DND-41 (cell line): ENCODE measurements around the gene CHD6.

Source experiments
- ATAC-seq: fragments of 200-7000 bp; cut with Tn5 transposase; 3 replicates; pipeline ENCODE4 v1.9.1; 2021; ENCODE audit warnings: low read depth; ENCODE audit not compliant: insufficient read depth
- DNase-seq: peaks from one replicate; pipeline ENCODE4 v3.0.0-alpha.2; 2020
- H2AFZ ChIP-seq: 2 replicates; pipeline ENCODE4 v1.6.0; 2012; ENCODE audit warnings: low read depth, low read length
- H3K27ac ChIP-seq: 2 replicates; pipeline ENCODE4 v1.5.1; 2012; ENCODE audit warnings: low read length, inconsistent platforms
- H3K27me3 ChIP-seq: fragments of 200-600 bp; sonication (generic); 2 replicates; pipeline ENCODE4 v1.6.0; 2012; ENCODE audit warnings: low read length, mild to moderate bottlenecking, inconsistent platforms; ENCODE audit not compliant: insufficient read depth, poor library complexity
- H3K36me3 ChIP-seq: 2 replicates; pipeline ENCODE4 v1.5.1; 2012; ENCODE audit warnings: low read length, inconsistent platforms; ENCODE audit not compliant: insufficient read depth
- H3K4me1 ChIP-seq: 2 replicates; pipeline ENCODE4 v1.5.1; 2012; ENCODE audit warnings: mild to moderate bottlenecking, low read length; ENCODE audit not compliant: insufficient read depth
- H3K4me2 ChIP-seq: 2 replicates; pipeline ENCODE4 v1.6.0; 2012; ENCODE audit warnings: mild to moderate bottlenecking, moderate library complexity, low read length, inconsistent platforms; ENCODE audit not compliant: insufficient read depth
- H3K4me3 ChIP-seq, 2 experiments: fragments of 200-600 bp in 1 of 2; shearing (Covaris generic) in 1 of 2; 2 replicates each; pipeline ENCODE4 v1.5.1; 2012 to 2016; ENCODE audit warnings: inconsistent platforms in 2 of 2, low read length in 2 of 2, mild to moderate bottlenecking in 2 of 2, low read depth in 1 of 2, moderate library complexity in 1 of 2
- H3K79me2 ChIP-seq: 2 replicates; pipeline ENCODE4 v1.6.0; 2012; ENCODE audit warnings: low read length, inconsistent platforms; ENCODE audit not compliant: insufficient read depth
- H3K9ac ChIP-seq: 2 replicates; pipeline ENCODE4 v1.6.0; 2012; ENCODE audit warnings: low read depth, mild to moderate bottlenecking, inconsistent platforms, low read length, moderate library complexity
- H3K9me3 ChIP-seq: 2 replicates; pipeline ENCODE4 v1.5.1; 2012; ENCODE audit warnings: low read length, moderate library complexity, mild to moderate bottlenecking, inconsistent platforms; ENCODE audit not compliant: insufficient read depth, severe bottlenecking
- H4K20me1 ChIP-seq: 2 replicates; pipeline ENCODE4 v1.6.0; 2012; ENCODE audit warnings: low read length; ENCODE audit not compliant: insufficient read depth
- EZH2 ChIP-seq: IDR thresholded peaks from 3 replicates; pipeline ENCODE4 v1.6.1; 2012; ENCODE audit warnings: borderline replicate concordance, low read depth, mild to moderate bottlenecking, moderate library complexity, low read length, inconsistent platforms; ENCODE audit not compliant: severe bottlenecking
- TF ChIP-seq, protein P1 (sequence below): IDR thresholded peaks from 2 replicates; pipeline ENCODE4 v1.5.1; 2012; ENCODE audit warnings: borderline replicate concordance, low read length, moderate library complexity, mild to moderate bottlenecking; ENCODE audit not compliant: poor library complexity, severe bottlenecking; ENCODE audit errors: extremely low read depth

The CHD6 gene

GRCh38 chr20:41551011-41551705 lies 67.0 kb downstream of the CHD6 start:
- H3K27ac ChIP-seq: no peak overlapping the region
- H3K4me2 ChIP-seq: no peak overlapping the region
- peaks cover 57% of the 10 kb centered on the region for H3K79me2 ChIP-seq
- no peak overlapping the region for H2AFZ ChIP-seq
- no peaks in the 10 kb centered on the region for H3K27me3 ChIP-seq
- ATAC-seq (no peak), DNase-seq (no peak)
- no peak for TF ChIP-seq EZH2
- TF ChIP-seq, protein P1, sequence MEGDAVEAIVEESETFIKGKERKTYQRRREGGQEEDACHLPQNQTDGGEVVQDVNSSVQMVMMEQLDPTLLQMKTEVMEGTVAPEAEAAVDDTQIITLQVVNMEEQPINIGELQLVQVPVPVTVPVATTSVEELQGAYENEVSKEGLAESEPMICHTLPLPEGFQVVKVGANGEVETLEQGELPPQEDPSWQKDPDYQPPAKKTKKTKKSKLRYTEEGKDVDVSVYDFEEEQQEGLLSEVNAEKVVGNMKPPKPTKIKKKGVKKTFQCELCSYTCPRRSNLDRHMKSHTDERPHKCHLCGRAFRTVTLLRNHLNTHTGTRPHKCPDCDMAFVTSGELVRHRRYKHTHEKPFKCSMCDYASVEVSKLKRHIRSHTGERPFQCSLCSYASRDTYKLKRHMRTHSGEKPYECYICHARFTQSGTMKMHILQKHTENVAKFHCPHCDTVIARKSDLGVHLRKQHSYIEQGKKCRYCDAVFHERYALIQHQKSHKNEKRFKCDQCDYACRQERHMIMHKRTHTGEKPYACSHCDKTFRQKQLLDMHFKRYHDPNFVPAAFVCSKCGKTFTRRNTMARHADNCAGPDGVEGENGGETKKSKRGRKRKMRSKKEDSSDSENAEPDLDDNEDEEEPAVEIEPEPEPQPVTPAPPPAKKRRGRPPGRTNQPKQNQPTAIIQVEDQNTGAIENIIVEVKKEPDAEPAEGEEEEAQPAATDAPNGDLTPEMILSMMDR: no peak
- no peak overlapping the region for H3K9ac ChIP-seq
- H3K4me1 ChIP-seq: no peaks in the 10 kb centered on the region
- H3K4me3 ChIP-seq: no peak overlapping the region
- peaks cover 17% of the 10 kb centered on the region for H3K36me3 ChIP-seq
- H3K9me3 ChIP-seq: peaks cover 6% of the 10 kb centered on the region
- peaks cover 13% of the 10 kb centered on the region; the same call in 1 of the 2 replicates for H4K20me1 ChIP-seq

GRCh38 chr20:41547221-41547620 lies 71.0 kb downstream of the CHD6 start:
- Histone ChIP-seq H3K79me2 (peaks cover 71% of the 10 kb centered on the region), H3K9me3 (peaks cover 6% of the 10 kb centered on the region), H3K4me2 (no peak overlapping the region), H3K36me3 (peaks cover 17% of the 10 kb centered on the region), H3K9ac (no peak overlapping the region), H3K27ac (no peak overlapping the region), H4K20me1 (peaks cover 21% of the 10 kb centered on the region; the same call in 1 of the 2 replicates), H2AFZ (no peak overlapping the region), H3K4me1 (no peaks in the 10 kb centered on the region), H3K27me3 (no peaks in the 10 kb centered on the region), H3K4me3 (no peak overlapping the region)
- DNase-seq (no peak), ATAC-seq (no peak)
- TF ChIP-seq EZH2: no peak
- TF ChIP-seq, protein P1: no peak

DNA sequence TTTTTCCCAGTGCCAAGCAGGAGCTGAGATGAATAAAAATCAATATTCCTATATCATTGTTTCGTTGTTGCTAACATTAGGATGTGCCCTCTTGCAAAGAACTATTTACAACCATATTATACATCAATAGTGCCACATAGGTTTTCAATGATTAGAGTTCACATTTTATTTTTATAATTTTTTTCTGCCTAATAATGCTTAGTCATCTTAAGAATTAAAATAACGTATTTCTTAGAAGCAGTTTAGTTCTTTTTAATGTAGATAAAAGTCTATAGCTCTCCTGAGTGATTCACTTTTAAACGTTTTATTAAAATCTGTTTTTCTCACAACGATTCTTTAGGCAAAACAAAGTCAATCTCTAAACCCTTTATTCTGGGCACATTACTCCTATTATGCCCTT lies 71.6 kb downstream of the CHD6 start:
- no peak overlapping the region for H3K9ac ChIP-seq
- ATAC-seq (no peak), DNase-seq (no peak)
- H3K79me2 ChIP-seq: peaks cover 65% of the 10 kb centered on the region
- no peaks in the 10 kb centered on the region for H3K4me1 ChIP-seq
- no peaks in the 10 kb centered on the region for H3K27me3 ChIP-seq
- H3K4me2 ChIP-seq: no peak overlapping the region
- no peak overlapping the region for H3K4me3 ChIP-seq
- H2AFZ ChIP-seq: no peak overlapping the region
- H3K9me3 ChIP-seq: peaks cover 6% of the 10 kb centered on the region
- H3K36me3 ChIP-seq: peaks cover 17% of the 10 kb centered on the region
- TF ChIP-seq EZH2: no peak
- TF ChIP-seq, protein P1: no peak
- peaks cover 21% of the 10 kb centered on the region; the same call in 1 of the 2 replicates for H4K20me1 ChIP-seq
- no peak overlapping the region for H3K27ac ChIP-seq
